DND-41 (cell line): ENCODE measurements around the gene ASPG.

Source experiments
- ATAC-seq: fragments of 200-7000 bp; cut with Tn5 transposase; 3 replicates; pipeline ENCODE4 v1.9.1; 2021; ENCODE audit warnings: low read depth; ENCODE audit not compliant: insufficient read depth
- DNase-seq: peaks from one replicate; pipeline ENCODE4 v3.0.0-alpha.2; 2020
- H2AFZ ChIP-seq: 2 replicates; pipeline ENCODE4 v1.6.0; 2012; ENCODE audit warnings: low read depth, low read length
- H3K27ac ChIP-seq: 2 replicates; pipeline ENCODE4 v1.5.1; 2012; ENCODE audit warnings: low read length, inconsistent platforms
- H3K27me3 ChIP-seq: fragments of 200-600 bp; sonication (generic); 2 replicates; pipeline ENCODE4 v1.6.0; 2012; ENCODE audit warnings: low read length, mild to moderate bottlenecking, inconsistent platforms; ENCODE audit not compliant: insufficient read depth, poor library complexity
- H3K36me3 ChIP-seq: 2 replicates; pipeline ENCODE4 v1.5.1; 2012; ENCODE audit warnings: low read length, inconsistent platforms; ENCODE audit not compliant: insufficient read depth
- H3K4me1 ChIP-seq: 2 replicates; pipeline ENCODE4 v1.5.1; 2012; ENCODE audit warnings: mild to moderate bottlenecking, low read length; ENCODE audit not compliant: insufficient read depth
- H3K4me2 ChIP-seq: 2 replicates; pipeline ENCODE4 v1.6.0; 2012; ENCODE audit warnings: mild to moderate bottlenecking, moderate library complexity, low read length, inconsistent platforms; ENCODE audit not compliant: insufficient read depth
- H3K4me3 ChIP-seq, 2 experiments: fragments of 200-600 bp in 1 of 2; shearing (Covaris generic) in 1 of 2; 2 replicates each; pipeline ENCODE4 v1.5.1; 2012 to 2016; ENCODE audit warnings: inconsistent platforms in 2 of 2, low read length in 2 of 2, mild to moderate bottlenecking in 2 of 2, low read depth in 1 of 2, moderate library complexity in 1 of 2
- H3K79me2 ChIP-seq: 2 replicates; pipeline ENCODE4 v1.6.0; 2012; ENCODE audit warnings: low read length, inconsistent platforms; ENCODE audit not compliant: insufficient read depth
- H3K9ac ChIP-seq: 2 replicates; pipeline ENCODE4 v1.6.0; 2012; ENCODE audit warnings: low read depth, mild to moderate bottlenecking, inconsistent platforms, low read length, moderate library complexity
- H3K9me3 ChIP-seq: 2 replicates; pipeline ENCODE4 v1.5.1; 2012; ENCODE audit warnings: low read length, moderate library complexity, mild to moderate bottlenecking, inconsistent platforms; ENCODE audit not compliant: insufficient read depth, severe bottlenecking
- H4K20me1 ChIP-seq: 2 replicates; pipeline ENCODE4 v1.6.0; 2012; ENCODE audit warnings: low read length; ENCODE audit not compliant: insufficient read depth
- EZH2 ChIP-seq: IDR thresholded peaks from 3 replicates; pipeline ENCODE4 v1.6.1; 2012; ENCODE audit warnings: borderline replicate concordance, low read depth, mild to moderate bottlenecking, moderate library complexity, low read length, inconsistent platforms; ENCODE audit not compliant: severe bottlenecking
- TF ChIP-seq, protein P1 (sequence below): IDR thresholded peaks from 2 replicates; pipeline ENCODE4 v1.5.1; 2012; ENCODE audit warnings: borderline replicate concordance, low read length, moderate library complexity, mild to moderate bottlenecking; ENCODE audit not compliant: poor library complexity, severe bottlenecking; ENCODE audit errors: extremely low read depth

The ASPG gene

DNA sequence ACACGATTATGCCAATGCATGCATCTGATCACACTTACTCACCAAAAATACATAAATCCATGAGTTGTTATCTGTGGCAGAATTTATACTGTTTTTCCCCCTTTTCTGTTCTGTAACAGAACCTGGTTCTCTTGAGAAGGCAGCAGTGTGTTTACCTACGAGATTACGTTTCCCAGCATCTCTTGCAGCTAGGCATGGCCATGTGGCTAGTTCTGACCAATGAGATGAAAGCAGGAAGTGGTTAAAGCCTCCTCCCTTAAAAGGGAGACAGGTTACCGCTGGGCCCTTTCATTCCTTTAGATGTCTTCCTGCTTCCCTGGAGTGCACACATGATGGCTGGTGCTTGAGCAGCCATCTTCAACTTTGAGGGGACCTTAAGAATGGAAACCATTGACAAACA lies 11.7 kb upstream of the ASPG start:
- Histone ChIP-seq H3K36me3 (no peaks in the 10 kb centered on the region), H3K27ac (no peak overlapping the region), H3K4me3 (no peak overlapping the region), H4K20me1 (no peaks in the 10 kb centered on the region), H3K4me2 (no peak overlapping the region), H3K4me1 (peaks cover 8% of the 10 kb centered on the region), H3K9ac (no peak overlapping the region), H3K79me2 (no peaks in the 10 kb centered on the region), H3K27me3 (no peaks in the 10 kb centered on the region), H3K9me3 (peaks cover 7% of the 10 kb centered on the region), H2AFZ (no peak overlapping the region)
- ATAC-seq (no peak), DNase-seq (no peak)
- TF ChIP-seq, protein P1, sequence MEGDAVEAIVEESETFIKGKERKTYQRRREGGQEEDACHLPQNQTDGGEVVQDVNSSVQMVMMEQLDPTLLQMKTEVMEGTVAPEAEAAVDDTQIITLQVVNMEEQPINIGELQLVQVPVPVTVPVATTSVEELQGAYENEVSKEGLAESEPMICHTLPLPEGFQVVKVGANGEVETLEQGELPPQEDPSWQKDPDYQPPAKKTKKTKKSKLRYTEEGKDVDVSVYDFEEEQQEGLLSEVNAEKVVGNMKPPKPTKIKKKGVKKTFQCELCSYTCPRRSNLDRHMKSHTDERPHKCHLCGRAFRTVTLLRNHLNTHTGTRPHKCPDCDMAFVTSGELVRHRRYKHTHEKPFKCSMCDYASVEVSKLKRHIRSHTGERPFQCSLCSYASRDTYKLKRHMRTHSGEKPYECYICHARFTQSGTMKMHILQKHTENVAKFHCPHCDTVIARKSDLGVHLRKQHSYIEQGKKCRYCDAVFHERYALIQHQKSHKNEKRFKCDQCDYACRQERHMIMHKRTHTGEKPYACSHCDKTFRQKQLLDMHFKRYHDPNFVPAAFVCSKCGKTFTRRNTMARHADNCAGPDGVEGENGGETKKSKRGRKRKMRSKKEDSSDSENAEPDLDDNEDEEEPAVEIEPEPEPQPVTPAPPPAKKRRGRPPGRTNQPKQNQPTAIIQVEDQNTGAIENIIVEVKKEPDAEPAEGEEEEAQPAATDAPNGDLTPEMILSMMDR: no peak
- no peak for TF ChIP-seq EZH2

DNA sequence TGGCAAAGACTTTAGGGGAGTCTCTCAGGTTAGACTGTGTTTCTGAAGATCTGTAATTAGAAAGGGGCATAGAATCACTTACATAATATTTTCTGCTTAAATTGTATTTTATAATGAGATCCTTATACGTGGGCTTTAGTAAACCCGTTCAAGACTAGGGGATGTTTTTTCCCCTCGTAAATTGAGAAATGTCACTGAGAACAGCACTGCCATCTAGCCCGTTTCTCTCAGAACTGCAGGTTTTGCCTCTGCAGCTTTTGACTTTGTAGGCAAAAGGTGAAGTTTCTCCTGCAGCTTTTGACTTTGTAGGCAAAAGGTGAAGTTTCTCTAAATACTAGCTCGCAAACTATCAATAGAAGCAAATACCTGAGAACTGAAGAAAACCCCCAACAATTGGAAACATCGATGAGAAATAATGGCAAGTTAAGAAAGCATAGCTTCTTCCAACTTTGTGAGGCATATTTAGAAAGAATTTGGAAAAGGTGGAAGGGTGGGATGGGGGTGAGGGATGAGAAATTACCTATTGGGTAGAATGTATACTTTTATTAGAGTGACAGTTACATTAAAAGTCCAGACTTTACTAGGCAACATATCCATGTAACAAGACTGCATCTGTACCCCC lies 9.9 kb upstream of the ASPG start:
- no peak overlapping the region for H2AFZ ChIP-seq
- no peak overlapping the region for H3K27ac ChIP-seq
- peaks cover 7% of the 10 kb centered on the region for H3K9me3 ChIP-seq
- DNase-seq (no peak), ATAC-seq (no peak)
- no peak for TF ChIP-seq EZH2
- TF ChIP-seq, protein P1: peak; percentile 42
- no peaks in the 10 kb centered on the region for H3K27me3 ChIP-seq
- no peaks in the 10 kb centered on the region for H3K36me3 ChIP-seq
- peaks cover 8% of the 10 kb centered on the region for H3K4me1 ChIP-seq
- H3K9ac ChIP-seq: no peak overlapping the region
- H4K20me1 ChIP-seq: no peaks in the 10 kb centered on the region
- H3K4me3 ChIP-seq: no peak overlapping the region
- H3K79me2 ChIP-seq: no peaks in the 10 kb centered on the region
- H3K4me2 ChIP-seq: no peak overlapping the region

DNA sequence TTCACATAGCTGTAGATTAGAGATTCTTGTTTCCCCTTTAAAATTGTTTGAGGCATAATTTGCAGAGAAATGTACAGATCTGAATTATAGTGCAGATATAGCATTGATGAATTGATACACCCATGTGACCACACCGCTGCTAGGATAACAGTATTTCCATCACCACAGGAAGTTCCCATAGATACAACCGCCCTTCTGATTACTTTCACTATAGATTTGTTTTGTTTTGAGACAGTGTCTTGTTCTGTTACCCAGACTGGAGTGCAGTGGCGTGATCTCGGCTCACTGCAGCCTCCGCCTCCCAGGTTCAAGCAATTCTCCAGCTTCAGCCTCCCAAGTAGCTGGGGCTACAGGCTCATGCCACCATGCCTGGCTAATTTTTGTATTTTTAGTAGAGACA lies 8.8 kb upstream of the ASPG start:
- H3K9me3 ChIP-seq: peaks cover 7% of the 10 kb centered on the region
- H3K79me2 ChIP-seq: no peaks in the 10 kb centered on the region
- H2AFZ ChIP-seq: no peak overlapping the region
- ATAC-seq (no peak), DNase-seq (no peak)
- H3K4me3 ChIP-seq: no peak overlapping the region
- H3K36me3 ChIP-seq: no peaks in the 10 kb centered on the region
- H3K27ac ChIP-seq: no peak overlapping the region
- H3K4me1 ChIP-seq: peaks cover 8% of the 10 kb centered on the region
- H3K4me2 ChIP-seq: no peak overlapping the region
- H3K27me3 ChIP-seq: no peaks in the 10 kb centered on the region
- no peaks in the 10 kb centered on the region for H4K20me1 ChIP-seq
- H3K9ac ChIP-seq: no peak overlapping the region
- no peak for TF ChIP-seq EZH2
- TF ChIP-seq, protein P1: no peak

DNA sequence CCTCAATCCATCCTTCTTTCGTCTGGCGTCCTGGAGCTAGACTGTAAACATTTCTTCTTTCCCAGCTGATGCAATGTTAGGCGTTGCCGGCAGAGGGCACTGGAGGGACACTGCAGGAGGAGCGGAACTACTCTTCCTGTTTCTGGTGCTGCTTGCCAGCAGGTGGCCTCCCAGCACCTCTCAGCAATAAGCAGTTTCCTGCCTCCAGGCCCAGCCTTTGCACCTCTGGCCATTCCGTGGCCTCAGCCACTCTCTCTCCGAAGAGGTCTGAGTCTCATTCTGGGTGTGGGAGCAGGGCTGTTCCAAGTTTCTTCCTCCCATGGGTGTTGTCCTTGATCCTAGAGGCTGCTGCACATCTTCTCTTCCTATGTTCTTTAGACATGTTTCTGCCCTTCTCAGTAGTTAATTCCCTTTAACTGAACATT lies 7.5 kb upstream of the ASPG start:
- Histone ChIP-seq H3K27me3 (no peaks in the 10 kb centered on the region), H3K27ac (0 out of 2 replicates have a peak overlapping the region, but pooled peaks have one; percentile 17), H3K36me3 (no peaks in the 10 kb centered on the region), H4K20me1 (no peaks in the 10 kb centered on the region), H3K4me1 (peaks cover 8% of the 10 kb centered on the region), H2AFZ (peak overlapping the region; percentile 88), H3K9me3 (peaks cover 7% of the 10 kb centered on the region), H3K79me2 (no peaks in the 10 kb centered on the region), H3K4me3 (0 out of 4 replicates have a peak overlapping the region, but pooled peaks of 1 of the 2 experiments have one; percentile 13), H3K4me2 (peak overlapping the region; percentile 49; the same call in 1 of the 2 replicates), H3K9ac (no peak overlapping the region)
- TF ChIP-seq, protein P1: peak; percentile 100
- TF ChIP-seq EZH2: no peak
- DNase-seq (peak; percentile 87), ATAC-seq (peak; percentile 99)
